H1 (cell line): Measurements from ENCODE around the gene TUNAR. TPM values are rescaled to one million over a fixed set of nuclear protein-coding genes. Genes with fewer than 3 reads are reported as not detected.

Source experiments
- RAD21 ChIP-seq, 2 experiments: IDR thresholded peaks in 1 of 2; conservative IDR thresholded peaks in 1 of 2; 2 replicates each; pipeline ENCODE4 v1.6.1; 2011; ENCODE audit warnings: low read depth in 2 of 2, low read length in 2 of 2, improper control_type of control experiment in 1 of 2, inconsistent platforms in 1 of 2, mild to moderate bottlenecking in 1 of 2, moderate library complexity in 1 of 2
- polyA plus RNA-seq, 7 experiments: library from polyadenylated mRNA; depleted of rRNA in 3 of 7; stranded (reverse) in 5 of 7; unstranded in 2 of 7; fragments of >200 nt in 5 of 7; fragments of 200-250 nt in 2 of 7; gene quantifications; 1 replicate in 5 of 7; 2 replicates in 1 of 7; 4 replicates in 1 of 7; pipeline versions ENCODE4 v1.2.1 to v1.2.3, GENCODE V29; 2011 to 2013; ENCODE audit warnings: missing spikeins in 2 of 7, mixed read lengths in 2 of 7
- total RNA-seq: library from RNA; stranded (reverse); fragmentation: NEBNext Ultra II Directional; extraction: Animal tissue kit (Norgen Biotek cat#: 25700); gene quantifications from 2 replicates; pipeline ENCODE4 v1.2.1, GENCODE V29; 2021
- TF ChIP-seq, protein P1 (sequence below): fragments of 300-600 bp; sonication (generic); IDR thresholded peaks from 2 replicates; pipeline ENCODE4 v1.7.1; 2012; ENCODE audit warnings: low read length, moderate library complexity, mild to moderate bottlenecking, inconsistent platforms; ENCODE audit not compliant: insufficient replicate concordance

Gene TUNAR
- total and polyA plus RNA-seq, 2 of the 8 experiments (the other 6 are each of a cell fraction or from before 2014, with no cell fraction given), result 12.8 to 63.9 TPM

DNA sequence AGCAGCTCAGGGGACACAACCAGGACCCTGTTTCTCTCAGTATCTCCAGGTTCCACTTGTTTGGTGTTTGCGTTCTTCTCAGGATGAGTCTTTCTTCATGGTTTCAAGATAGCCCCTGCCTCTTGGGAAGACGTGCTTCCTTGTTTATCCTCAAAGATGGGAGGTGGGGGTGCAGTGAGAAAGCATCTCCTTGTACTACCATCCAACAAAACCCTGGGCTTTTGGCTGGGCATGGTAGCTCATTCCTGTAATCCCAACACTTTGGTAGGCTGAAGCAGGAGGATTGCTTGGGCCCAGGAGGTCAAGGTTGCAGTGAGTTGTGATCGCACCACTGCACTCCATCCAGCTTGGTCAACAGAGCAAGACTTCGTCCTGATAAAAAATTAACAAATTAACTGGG lies 21.0 kb upstream of the TUNAR start (continued):
- no peak for TF ChIP-seq RAD21 (IDR thresholded peaks at IDR 0.05 in 1 of 2, conservative IDR thresholded peaks at IDR 0.05 in 1 of 2; ENCODE audit: low read depth in 2 of 2, low read length in 2 of 2)
- TF ChIP-seq, protein P1, sequence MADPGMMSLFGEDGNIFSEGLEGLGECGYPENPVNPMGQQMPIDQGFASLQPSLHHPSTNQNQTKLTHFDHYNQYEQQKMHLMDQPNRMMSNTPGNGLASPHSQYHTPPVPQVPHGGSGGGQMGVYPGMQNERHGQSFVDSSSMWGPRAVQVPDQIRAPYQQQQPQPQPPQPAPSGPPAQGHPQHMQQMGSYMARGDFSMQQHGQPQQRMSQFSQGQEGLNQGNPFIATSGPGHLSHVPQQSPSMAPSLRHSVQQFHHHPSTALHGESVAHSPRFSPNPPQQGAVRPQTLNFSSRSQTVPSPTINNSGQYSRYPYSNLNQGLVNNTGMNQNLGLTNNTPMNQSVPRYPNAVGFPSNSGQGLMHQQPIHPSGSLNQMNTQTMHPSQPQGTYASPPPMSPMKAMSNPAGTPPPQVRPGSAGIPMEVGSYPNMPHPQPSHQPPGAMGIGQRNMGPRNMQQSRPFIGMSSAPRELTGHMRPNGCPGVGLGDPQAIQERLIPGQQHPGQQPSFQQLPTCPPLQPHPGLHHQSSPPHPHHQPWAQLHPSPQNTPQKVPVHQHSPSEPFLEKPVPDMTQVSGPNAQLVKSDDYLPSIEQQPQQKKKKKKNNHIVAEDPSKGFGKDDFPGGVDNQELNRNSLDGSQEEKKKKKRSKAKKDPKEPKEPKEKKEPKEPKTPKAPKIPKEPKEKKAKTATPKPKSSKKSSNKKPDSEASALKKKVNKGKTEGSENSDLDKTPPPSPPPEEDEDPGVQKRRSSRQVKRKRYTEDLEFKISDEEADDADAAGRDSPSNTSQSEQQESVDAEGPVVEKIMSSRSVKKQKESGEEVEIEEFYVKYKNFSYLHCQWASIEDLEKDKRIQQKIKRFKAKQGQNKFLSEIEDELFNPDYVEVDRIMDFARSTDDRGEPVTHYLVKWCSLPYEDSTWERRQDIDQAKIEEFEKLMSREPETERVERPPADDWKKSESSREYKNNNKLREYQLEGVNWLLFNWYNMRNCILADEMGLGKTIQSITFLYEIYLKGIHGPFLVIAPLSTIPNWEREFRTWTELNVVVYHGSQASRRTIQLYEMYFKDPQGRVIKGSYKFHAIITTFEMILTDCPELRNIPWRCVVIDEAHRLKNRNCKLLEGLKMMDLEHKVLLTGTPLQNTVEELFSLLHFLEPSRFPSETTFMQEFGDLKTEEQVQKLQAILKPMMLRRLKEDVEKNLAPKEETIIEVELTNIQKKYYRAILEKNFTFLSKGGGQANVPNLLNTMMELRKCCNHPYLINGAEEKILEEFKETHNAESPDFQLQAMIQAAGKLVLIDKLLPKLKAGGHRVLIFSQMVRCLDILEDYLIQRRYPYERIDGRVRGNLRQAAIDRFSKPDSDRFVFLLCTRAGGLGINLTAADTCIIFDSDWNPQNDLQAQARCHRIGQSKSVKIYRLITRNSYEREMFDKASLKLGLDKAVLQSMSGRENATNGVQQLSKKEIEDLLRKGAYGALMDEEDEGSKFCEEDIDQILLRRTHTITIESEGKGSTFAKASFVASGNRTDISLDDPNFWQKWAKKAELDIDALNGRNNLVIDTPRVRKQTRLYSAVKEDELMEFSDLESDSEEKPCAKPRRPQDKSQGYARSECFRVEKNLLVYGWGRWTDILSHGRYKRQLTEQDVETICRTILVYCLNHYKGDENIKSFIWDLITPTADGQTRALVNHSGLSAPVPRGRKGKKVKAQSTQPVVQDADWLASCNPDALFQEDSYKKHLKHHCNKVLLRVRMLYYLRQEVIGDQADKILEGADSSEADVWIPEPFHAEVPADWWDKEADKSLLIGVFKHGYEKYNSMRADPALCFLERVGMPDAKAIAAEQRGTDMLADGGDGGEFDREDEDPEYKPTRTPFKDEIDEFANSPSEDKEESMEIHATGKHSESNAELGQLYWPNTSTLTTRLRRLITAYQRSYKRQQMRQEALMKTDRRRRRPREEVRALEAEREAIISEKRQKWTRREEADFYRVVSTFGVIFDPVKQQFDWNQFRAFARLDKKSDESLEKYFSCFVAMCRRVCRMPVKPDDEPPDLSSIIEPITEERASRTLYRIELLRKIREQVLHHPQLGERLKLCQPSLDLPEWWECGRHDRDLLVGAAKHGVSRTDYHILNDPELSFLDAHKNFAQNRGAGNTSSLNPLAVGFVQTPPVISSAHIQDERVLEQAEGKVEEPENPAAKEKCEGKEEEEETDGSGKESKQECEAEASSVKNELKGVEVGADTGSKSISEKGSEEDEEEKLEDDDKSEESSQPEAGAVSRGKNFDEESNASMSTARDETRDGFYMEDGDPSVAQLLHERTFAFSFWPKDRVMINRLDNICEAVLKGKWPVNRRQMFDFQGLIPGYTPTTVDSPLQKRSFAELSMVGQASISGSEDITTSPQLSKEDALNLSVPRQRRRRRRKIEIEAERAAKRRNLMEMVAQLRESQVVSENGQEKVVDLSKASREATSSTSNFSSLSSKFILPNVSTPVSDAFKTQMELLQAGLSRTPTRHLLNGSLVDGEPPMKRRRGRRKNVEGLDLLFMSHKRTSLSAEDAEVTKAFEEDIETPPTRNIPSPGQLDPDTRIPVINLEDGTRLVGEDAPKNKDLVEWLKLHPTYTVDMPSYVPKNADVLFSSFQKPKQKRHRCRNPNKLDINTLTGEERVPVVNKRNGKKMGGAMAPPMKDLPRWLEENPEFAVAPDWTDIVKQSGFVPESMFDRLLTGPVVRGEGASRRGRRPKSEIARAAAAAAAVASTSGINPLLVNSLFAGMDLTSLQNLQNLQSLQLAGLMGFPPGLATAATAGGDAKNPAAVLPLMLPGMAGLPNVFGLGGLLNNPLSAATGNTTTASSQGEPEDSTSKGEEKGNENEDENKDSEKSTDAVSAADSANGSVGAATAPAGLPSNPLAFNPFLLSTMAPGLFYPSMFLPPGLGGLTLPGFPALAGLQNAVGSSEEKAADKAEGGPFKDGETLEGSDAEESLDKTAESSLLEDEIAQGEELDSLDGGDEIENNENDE, result no peak
- TF ChIP-seq, all 59 proteins: peak for 0
